IPS-20b (cell line): Measurements from ENCODE around the gene GYS2.

Source experiments
- H3K27ac ChIP-seq: one replicate; pipeline ENCODE4 v1.5.1; 2013; ENCODE audit warnings: low read length
- H3K27me3 ChIP-seq: 2 replicates; pipeline ENCODE4 v1.6.1; 2013; ENCODE audit warnings: mild to moderate bottlenecking, low read length, inconsistent platforms; ENCODE audit not compliant: insufficient read depth
- H3K36me3 ChIP-seq: 2 replicates; pipeline ENCODE4 v1.6.1; 2013; ENCODE audit warnings: low read depth, mild to moderate bottlenecking, inconsistent platforms, low read length, moderate library complexity; ENCODE audit not compliant: insufficient read depth
- H3K4me1 ChIP-seq: 2 replicates; pipeline ENCODE4 v1.6.1; 2013; ENCODE audit warnings: mild to moderate bottlenecking, control low read depth, inconsistent platforms, low read length, moderate library complexity; ENCODE audit not compliant: insufficient read depth
- H3K4me3 ChIP-seq: 2 replicates; pipeline ENCODE4 v1.5.1; 2013; ENCODE audit warnings: mild to moderate bottlenecking, low read length, inconsistent platforms
- H3K9ac ChIP-seq: 2 replicates; pipeline ENCODE4 v1.6.1; 2013; ENCODE audit warnings: low read depth, mild to moderate bottlenecking, inconsistent platforms, low read length, moderate library complexity
- H3K9me3 ChIP-seq: 2 replicates; pipeline ENCODE4 v1.6.1; 2013; ENCODE audit warnings: mild to moderate bottlenecking, low read depth, low read length, inconsistent platforms; ENCODE audit not compliant: insufficient read depth

GYS2 gene

DNA sequence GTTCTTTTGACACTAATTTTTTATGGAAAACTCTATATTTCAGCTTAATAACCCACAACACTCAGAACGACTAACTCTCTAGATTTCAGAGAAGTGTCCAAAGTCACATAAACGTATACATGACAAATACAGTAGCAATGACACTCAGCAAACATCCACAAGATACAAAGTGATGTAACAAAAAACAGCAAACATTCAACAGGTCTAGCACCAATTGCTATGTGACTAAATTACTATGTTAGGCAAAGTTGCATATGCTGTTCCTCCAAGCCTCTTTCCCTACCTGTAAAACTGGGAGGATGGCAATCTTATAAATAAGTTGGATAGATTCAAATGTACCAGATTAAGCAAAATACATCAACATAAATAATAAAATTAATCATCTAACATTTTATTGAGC, 104.9 kb downstream of the GYS2 start:
- no peaks in the 10 kb centered on the region for H3K9me3 ChIP-seq
- H3K9ac ChIP-seq = peak overlapping the region; percentile 88; the same call in 1 of the 2 replicates
- no peaks in the 10 kb centered on the region for H3K27me3 ChIP-seq
- peaks cover 36% of the 10 kb centered on the region for H3K36me3 ChIP-seq
- peaks cover 5% of the 10 kb centered on the region; the same call in 1 of the 2 replicates for H3K4me1 ChIP-seq
- H3K27ac ChIP-seq = no peak overlapping the region
- peak overlapping the region; percentile 96 for H3K4me3 ChIP-seq
